Measurements from ENCODE around the gene DNER. TPM values are rescaled to one million over a fixed set of nuclear protein-coding genes. Genes with fewer than 3 reads are reported as not detected.
"Not testable (repeated sequence)": the region's sequence is repeated elsewhere in the genome, so short reads cannot be mapped to it uniquely, and the experiment has no call there.

Gene DNER
- total RNA-seq, 1 donor from 2014 or later = not detected

- no peaks in the 10 kb centered on the region for H3K36me3 Mint-ChIP-seq (ENCODE audit: low read depth)
- ChIA-PET CTCF (no interaction called here), POLR2A (no interaction called here)
- H3K27me3 Mint-ChIP-seq = no peaks in the 10 kb centered on the region
- H3K9me3 Mint-ChIP-seq = no peaks in the 10 kb centered on the region
- TF ChIP-seq, protein P1, sequence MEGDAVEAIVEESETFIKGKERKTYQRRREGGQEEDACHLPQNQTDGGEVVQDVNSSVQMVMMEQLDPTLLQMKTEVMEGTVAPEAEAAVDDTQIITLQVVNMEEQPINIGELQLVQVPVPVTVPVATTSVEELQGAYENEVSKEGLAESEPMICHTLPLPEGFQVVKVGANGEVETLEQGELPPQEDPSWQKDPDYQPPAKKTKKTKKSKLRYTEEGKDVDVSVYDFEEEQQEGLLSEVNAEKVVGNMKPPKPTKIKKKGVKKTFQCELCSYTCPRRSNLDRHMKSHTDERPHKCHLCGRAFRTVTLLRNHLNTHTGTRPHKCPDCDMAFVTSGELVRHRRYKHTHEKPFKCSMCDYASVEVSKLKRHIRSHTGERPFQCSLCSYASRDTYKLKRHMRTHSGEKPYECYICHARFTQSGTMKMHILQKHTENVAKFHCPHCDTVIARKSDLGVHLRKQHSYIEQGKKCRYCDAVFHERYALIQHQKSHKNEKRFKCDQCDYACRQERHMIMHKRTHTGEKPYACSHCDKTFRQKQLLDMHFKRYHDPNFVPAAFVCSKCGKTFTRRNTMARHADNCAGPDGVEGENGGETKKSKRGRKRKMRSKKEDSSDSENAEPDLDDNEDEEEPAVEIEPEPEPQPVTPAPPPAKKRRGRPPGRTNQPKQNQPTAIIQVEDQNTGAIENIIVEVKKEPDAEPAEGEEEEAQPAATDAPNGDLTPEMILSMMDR (IDR thresholded peaks at IDR 0.05) = no peak
- no peak for DNase-seq
- no peak overlapping the region for H3K4me3 Mint-ChIP-seq
- intact Hi-C loops (cut with micrococcal nuclease) = no loop called here
- no peaks in the 10 kb centered on the region for H3K4me1 Mint-ChIP-seq
- ATAC-seq (ENCODE audit: low read depth) = no peak
- H3K27ac Mint-ChIP-seq = no peak overlapping the region
Observed at GRCh38 chr2:229521576-229521975, 192.8 kb downstream of the DNER start.

DNA sequence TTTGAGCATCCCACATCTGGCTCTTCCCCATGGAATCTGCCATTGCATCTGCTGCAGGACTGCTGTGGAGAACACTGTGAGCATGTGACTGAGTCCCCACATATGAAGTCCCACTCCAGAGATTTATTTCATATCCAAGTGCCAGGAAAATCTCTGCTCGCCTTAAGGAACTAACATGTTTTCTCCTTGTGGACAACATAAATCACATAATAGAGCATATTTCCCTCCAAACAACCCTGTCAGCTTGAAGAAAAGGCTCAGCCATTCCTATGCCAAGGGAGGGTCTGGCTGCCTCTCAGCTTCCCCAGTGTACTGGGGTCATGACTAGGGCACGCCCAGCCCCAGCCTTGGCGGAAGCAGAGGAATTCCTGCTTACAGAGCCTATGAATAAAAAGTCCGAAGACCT, 193.7 kb downstream of the DNER start:
- no peak overlapping the region for H3K4me3 Mint-ChIP-seq
- no peaks in the 10 kb centered on the region for H3K9me3 Mint-ChIP-seq
- no peak for DNase-seq
- intact Hi-C loops (cut with micrococcal nuclease) = no loop called here
- no peaks in the 10 kb centered on the region for H3K4me1 Mint-ChIP-seq
- ChIA-PET CTCF (no interaction called here), POLR2A (no interaction called here)
- TF ChIP-seq, protein P1 (IDR thresholded peaks at IDR 0.05) = no peak
- no peak overlapping the region for H3K27ac Mint-ChIP-seq
- no peaks in the 10 kb centered on the region for H3K36me3 Mint-ChIP-seq (ENCODE audit: low read depth)
- no peaks in the 10 kb centered on the region for H3K27me3 Mint-ChIP-seq
- no peak for ATAC-seq (ENCODE audit: low read depth)

- no peak for ATAC-seq (ENCODE audit: low read depth)
- Mint-ChIP-seq H3K9me3 (no peaks in the 10 kb centered on the region), H3K27ac (no peak overlapping the region), H3K36me3 (ENCODE audit: low read depth) (no peaks in the 10 kb centered on the region), H3K4me3 (no peak overlapping the region), H3K4me1 (no peaks in the 10 kb centered on the region), H3K27me3 (no peaks in the 10 kb centered on the region)
- TF ChIP-seq, protein P1 (IDR thresholded peaks at IDR 0.05) = no peak
- ChIA-PET POLR2A (no interaction called here), CTCF (no interaction called here)
- intact Hi-C loops (cut with micrococcal nuclease) = no loop called here
- no peak for DNase-seq
Observed at GRCh38 chr2:229519655-229520430, 194.5 kb downstream of the DNER start.

GRCh38 chr2:229514273-229514895, 200.0 kb downstream of the DNER start:
- no peak for DNase-seq
- TF ChIP-seq, protein P1 (IDR thresholded peaks at IDR 0.05) = no peak
- intact Hi-C loops (cut with micrococcal nuclease) = no loop called here

GRCh38 chr2:229511524-229511923, 202.8 kb downstream of the DNER start:
- DNase-seq (no peak), ATAC-seq (ENCODE audit: low read depth) (no peak)
- TF ChIP-seq, protein P1 (IDR thresholded peaks at IDR 0.05) = no peak
- Mint-ChIP-seq H3K36me3 (ENCODE audit: low read depth) (no peaks in the 10 kb centered on the region), H3K9me3 (no peaks in the 10 kb centered on the region), H3K4me1 (no peaks in the 10 kb centered on the region), H3K27ac (no peak overlapping the region), H3K4me3 (no peak overlapping the region), H3K27me3 (peaks cover 1% of the 10 kb centered on the region)
- ChIA-PET CTCF (no interaction called here), POLR2A (no interaction called here)
- intact Hi-C loops (cut with micrococcal nuclease) = no loop called here

More at GRCh38 chr2:229514273-229514895, 200.0 kb downstream of the DNER start:
- Mint-ChIP-seq H3K4me3 (no peak overlapping the region), H3K27me3 (no peaks in the 10 kb centered on the region), H3K4me1 (no peaks in the 10 kb centered on the region), H3K27ac (no peak overlapping the region), H3K9me3 (no peaks in the 10 kb centered on the region), H3K36me3 (ENCODE audit: low read depth) (no peaks in the 10 kb centered on the region)
- ChIA-PET POLR2A (no interaction called here), CTCF (no interaction called here)
- no peak for ATAC-seq (ENCODE audit: low read depth)

DNA sequence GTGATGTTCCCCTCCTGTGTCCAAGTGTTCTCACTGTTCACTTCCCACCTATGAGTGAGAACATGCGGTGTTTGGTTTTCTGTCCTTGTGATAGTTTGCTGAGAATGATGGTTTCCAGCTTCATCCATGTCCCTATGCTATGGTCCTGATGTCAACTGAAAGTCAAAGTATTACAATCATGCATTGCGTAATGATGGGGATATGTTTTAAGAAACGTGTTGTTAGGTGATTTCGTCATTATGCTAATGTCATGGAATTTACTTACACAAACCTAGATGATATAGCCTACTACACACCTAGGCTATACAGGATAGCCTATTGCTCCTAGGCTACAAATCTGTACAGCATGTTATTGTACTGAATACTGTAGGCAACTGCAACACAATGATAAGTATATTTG, 207.7 kb downstream of the DNER start:
- H3K27me3 Mint-ChIP-seq; H3K4me3 Mint-ChIP-seq; CTCF ChIA-PET; H3K36me3 Mint-ChIP-seq (ENCODE audit: low read depth); H3K27ac Mint-ChIP-seq; intact Hi-C loops (cut with micrococcal nuclease); H3K4me1 Mint-ChIP-seq; ATAC-seq (ENCODE audit: low read depth); DNase-seq; POLR2A ChIA-PET; H3K9me3 Mint-ChIP-seq: not testable (repeated sequence)
